Breast epithelium (tissue), 3 donors: ENCODE data around the gene KRT78.

Experiments used
- POLR2A ChIP-seq: fragments of 450-650 bp; IDR thresholded peaks from one replicate; pipeline ENCODE4 v1.6.1; 2016; ENCODE audit warnings: antibody characterized with exemption, mild to moderate bottlenecking, moderate library complexity
- POLR2AphosphoS5 ChIP-seq, 3 donors: sonication (generic); formaldehyde crosslinking; IDR thresholded peaks; one replicate each; pipeline ENCODE4 v1.6.1; 2017; ENCODE audit warnings: antibody characterized with exemption in 3 of 3
- TF ChIP-seq, protein P1 (sequence below), 3 donors: fragments of 450-650 bp; IDR thresholded peaks; one replicate each; pipeline ENCODE4 v1.5.1; 2016 to 2017; ENCODE audit warnings: antibody characterized with exemption in 3 of 3, mild to moderate bottlenecking in 3 of 3, moderate library complexity in 3 of 3

DNA sequence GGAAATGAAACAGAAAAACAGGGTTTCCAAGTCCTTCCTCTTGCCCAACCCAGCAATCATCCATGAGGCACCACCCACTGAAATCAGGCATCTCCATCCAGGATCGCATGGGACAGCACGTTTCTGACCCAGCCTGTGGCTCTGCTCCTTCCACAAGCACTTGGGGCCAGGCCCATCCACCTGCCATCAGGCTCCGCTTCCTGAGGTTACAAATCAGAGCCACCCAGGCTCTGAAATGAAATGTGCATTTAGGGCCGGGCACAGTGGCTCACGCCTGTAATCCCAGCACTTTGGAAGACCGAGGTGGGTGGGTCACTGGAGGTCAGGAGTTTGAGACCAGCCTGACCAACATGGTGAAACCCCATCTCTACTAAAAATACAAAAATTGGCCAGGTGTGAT is 717 bp upstream of the KRT78 start:
- no peak for TF ChIP-seq POLR2A
- TF ChIP-seq, protein P1, sequence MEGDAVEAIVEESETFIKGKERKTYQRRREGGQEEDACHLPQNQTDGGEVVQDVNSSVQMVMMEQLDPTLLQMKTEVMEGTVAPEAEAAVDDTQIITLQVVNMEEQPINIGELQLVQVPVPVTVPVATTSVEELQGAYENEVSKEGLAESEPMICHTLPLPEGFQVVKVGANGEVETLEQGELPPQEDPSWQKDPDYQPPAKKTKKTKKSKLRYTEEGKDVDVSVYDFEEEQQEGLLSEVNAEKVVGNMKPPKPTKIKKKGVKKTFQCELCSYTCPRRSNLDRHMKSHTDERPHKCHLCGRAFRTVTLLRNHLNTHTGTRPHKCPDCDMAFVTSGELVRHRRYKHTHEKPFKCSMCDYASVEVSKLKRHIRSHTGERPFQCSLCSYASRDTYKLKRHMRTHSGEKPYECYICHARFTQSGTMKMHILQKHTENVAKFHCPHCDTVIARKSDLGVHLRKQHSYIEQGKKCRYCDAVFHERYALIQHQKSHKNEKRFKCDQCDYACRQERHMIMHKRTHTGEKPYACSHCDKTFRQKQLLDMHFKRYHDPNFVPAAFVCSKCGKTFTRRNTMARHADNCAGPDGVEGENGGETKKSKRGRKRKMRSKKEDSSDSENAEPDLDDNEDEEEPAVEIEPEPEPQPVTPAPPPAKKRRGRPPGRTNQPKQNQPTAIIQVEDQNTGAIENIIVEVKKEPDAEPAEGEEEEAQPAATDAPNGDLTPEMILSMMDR (IDR thresholded peaks at IDR 0.05): no peak
- TF ChIP-seq POLR2AphosphoS5 (IDR thresholded peaks at IDR 0.05): no peak
